DND-41 (cell line): ENCODE data around the gene KLK4.

Experiments
- ATAC-seq: fragments of 200-7000 bp; cut with Tn5 transposase; 3 replicates; pipeline ENCODE4 v1.9.1; 2021; ENCODE audit warnings: low read depth; ENCODE audit not compliant: insufficient read depth
- DNase-seq: peaks from one replicate; pipeline ENCODE4 v3.0.0-alpha.2; 2020
- H2AFZ ChIP-seq: 2 replicates; pipeline ENCODE4 v1.6.0; 2012; ENCODE audit warnings: low read depth, low read length
- H3K27ac ChIP-seq: 2 replicates; pipeline ENCODE4 v1.5.1; 2012; ENCODE audit warnings: low read length, inconsistent platforms
- H3K27me3 ChIP-seq: fragments of 200-600 bp; sonication (generic); 2 replicates; pipeline ENCODE4 v1.6.0; 2012; ENCODE audit warnings: low read length, mild to moderate bottlenecking, inconsistent platforms; ENCODE audit not compliant: insufficient read depth, poor library complexity
- H3K36me3 ChIP-seq: 2 replicates; pipeline ENCODE4 v1.5.1; 2012; ENCODE audit warnings: low read length, inconsistent platforms; ENCODE audit not compliant: insufficient read depth
- H3K4me1 ChIP-seq: 2 replicates; pipeline ENCODE4 v1.5.1; 2012; ENCODE audit warnings: mild to moderate bottlenecking, low read length; ENCODE audit not compliant: insufficient read depth
- H3K4me2 ChIP-seq: 2 replicates; pipeline ENCODE4 v1.6.0; 2012; ENCODE audit warnings: mild to moderate bottlenecking, moderate library complexity, low read length, inconsistent platforms; ENCODE audit not compliant: insufficient read depth
- H3K4me3 ChIP-seq, 2 experiments: fragments of 200-600 bp in 1 of 2; shearing (Covaris generic) in 1 of 2; 2 replicates each; pipeline ENCODE4 v1.5.1; 2012 to 2016; ENCODE audit warnings: inconsistent platforms in 2 of 2, low read length in 2 of 2, mild to moderate bottlenecking in 2 of 2, low read depth in 1 of 2, moderate library complexity in 1 of 2
- H3K79me2 ChIP-seq: 2 replicates; pipeline ENCODE4 v1.6.0; 2012; ENCODE audit warnings: low read length, inconsistent platforms; ENCODE audit not compliant: insufficient read depth
- H3K9ac ChIP-seq: 2 replicates; pipeline ENCODE4 v1.6.0; 2012; ENCODE audit warnings: low read depth, mild to moderate bottlenecking, inconsistent platforms, low read length, moderate library complexity
- H3K9me3 ChIP-seq: 2 replicates; pipeline ENCODE4 v1.5.1; 2012; ENCODE audit warnings: low read length, moderate library complexity, mild to moderate bottlenecking, inconsistent platforms; ENCODE audit not compliant: insufficient read depth, severe bottlenecking
- H4K20me1 ChIP-seq: 2 replicates; pipeline ENCODE4 v1.6.0; 2012; ENCODE audit warnings: low read length; ENCODE audit not compliant: insufficient read depth
- EZH2 ChIP-seq: IDR thresholded peaks from 3 replicates; pipeline ENCODE4 v1.6.1; 2012; ENCODE audit warnings: borderline replicate concordance, low read depth, mild to moderate bottlenecking, moderate library complexity, low read length, inconsistent platforms; ENCODE audit not compliant: severe bottlenecking
- TF ChIP-seq, protein P1 (sequence below): IDR thresholded peaks from 2 replicates; pipeline ENCODE4 v1.5.1; 2012; ENCODE audit warnings: borderline replicate concordance, low read length, moderate library complexity, mild to moderate bottlenecking; ENCODE audit not compliant: poor library complexity, severe bottlenecking; ENCODE audit errors: extremely low read depth

Gene KLK4

DNA sequence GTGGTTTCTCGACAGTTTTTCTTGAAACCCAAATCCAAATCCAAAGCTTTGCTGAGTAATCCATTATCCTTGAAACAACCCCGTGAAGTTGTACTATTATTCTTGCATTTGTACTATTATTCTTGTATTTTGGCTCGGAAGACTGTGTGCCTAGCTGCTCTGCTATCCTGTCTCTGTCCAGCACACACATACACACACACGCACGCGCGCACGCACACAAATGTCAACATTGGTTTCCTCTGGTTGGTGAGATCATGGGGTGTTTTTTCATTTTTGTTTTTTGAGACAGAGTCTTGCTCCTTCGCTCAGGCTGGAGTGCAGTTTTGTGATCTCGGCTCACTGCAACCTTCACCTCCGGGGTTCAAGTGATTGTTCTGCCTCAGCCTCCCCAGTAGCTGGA is 14.9 kb upstream of the KLK4 start:
- ATAC-seq (no peak), DNase-seq (no peak)
- Histone ChIP-seq H2AFZ (no peak overlapping the region), H3K9ac (no peak overlapping the region), H3K4me1 (no peaks in the 10 kb centered on the region), H3K36me3 (no peaks in the 10 kb centered on the region), H3K4me3 (no peak overlapping the region), H4K20me1 (0 out of 2 replicates have a peak, but pooled peaks cover 3% of the 10 kb centered on the region), H3K27me3 (peaks cover 4% of the 10 kb centered on the region), H3K4me2 (no peak overlapping the region), H3K79me2 (no peaks in the 10 kb centered on the region), H3K9me3 (no peaks in the 10 kb centered on the region), H3K27ac (no peak overlapping the region)
- TF ChIP-seq, protein P1, sequence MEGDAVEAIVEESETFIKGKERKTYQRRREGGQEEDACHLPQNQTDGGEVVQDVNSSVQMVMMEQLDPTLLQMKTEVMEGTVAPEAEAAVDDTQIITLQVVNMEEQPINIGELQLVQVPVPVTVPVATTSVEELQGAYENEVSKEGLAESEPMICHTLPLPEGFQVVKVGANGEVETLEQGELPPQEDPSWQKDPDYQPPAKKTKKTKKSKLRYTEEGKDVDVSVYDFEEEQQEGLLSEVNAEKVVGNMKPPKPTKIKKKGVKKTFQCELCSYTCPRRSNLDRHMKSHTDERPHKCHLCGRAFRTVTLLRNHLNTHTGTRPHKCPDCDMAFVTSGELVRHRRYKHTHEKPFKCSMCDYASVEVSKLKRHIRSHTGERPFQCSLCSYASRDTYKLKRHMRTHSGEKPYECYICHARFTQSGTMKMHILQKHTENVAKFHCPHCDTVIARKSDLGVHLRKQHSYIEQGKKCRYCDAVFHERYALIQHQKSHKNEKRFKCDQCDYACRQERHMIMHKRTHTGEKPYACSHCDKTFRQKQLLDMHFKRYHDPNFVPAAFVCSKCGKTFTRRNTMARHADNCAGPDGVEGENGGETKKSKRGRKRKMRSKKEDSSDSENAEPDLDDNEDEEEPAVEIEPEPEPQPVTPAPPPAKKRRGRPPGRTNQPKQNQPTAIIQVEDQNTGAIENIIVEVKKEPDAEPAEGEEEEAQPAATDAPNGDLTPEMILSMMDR: no peak
- TF ChIP-seq EZH2: no peak

DNA sequence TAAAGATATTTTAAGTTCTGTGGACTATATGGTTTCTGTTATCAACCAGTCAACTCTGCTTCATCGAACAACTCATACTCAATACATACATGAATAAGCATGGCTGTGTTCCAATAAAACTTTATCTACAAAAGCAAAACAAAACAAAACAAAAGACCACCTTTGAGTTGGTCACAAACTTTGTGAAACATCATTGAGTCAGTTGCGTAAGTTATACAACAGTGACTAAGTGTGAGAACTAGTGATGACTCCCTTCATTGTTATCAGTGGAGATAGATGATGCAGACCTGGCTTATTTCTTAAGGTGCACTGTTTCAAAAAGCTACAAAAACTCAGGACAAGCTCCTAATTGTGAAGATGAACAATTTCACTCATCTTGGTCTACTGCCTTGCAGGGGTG is 14.5 kb upstream of the KLK4 start:
- ATAC-seq (no peak), DNase-seq (no peak)
- Histone ChIP-seq H3K4me1 (no peaks in the 10 kb centered on the region), H3K79me2 (no peaks in the 10 kb centered on the region), H3K27ac (no peak overlapping the region), H3K4me3 (no peak overlapping the region), H3K27me3 (peaks cover 4% of the 10 kb centered on the region), H3K9me3 (no peaks in the 10 kb centered on the region), H2AFZ (no peak overlapping the region), H3K4me2 (no peak overlapping the region), H3K9ac (no peak overlapping the region), H4K20me1 (0 out of 2 replicates have a peak, but pooled peaks cover 3% of the 10 kb centered on the region), H3K36me3 (no peaks in the 10 kb centered on the region)
- TF ChIP-seq EZH2: no peak
- TF ChIP-seq, protein P1: no peak

DNA sequence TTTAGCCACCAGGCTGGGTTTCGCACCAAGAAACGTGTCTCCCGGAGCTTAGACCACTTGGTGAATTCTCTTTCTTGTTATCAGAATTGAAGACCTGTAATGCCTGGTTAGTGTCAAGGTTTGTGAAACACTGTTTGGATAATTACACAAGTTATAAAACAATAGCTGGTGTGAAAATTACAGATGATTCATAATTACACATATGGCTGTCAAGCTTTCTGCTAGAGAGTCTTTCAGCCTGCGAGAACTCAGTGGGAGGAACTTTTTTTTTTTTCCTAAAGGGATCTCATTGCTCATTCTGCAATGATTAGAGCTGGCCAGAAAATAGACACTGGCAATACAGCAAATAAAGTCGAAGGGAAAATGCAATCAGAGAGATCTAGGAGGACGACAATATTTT is 13.4 kb upstream of the KLK4 start:
- Histone ChIP-seq H3K9me3 (no peaks in the 10 kb centered on the region), H3K27me3 (peaks cover 4% of the 10 kb centered on the region), H3K36me3 (no peaks in the 10 kb centered on the region), H3K4me2 (no peak overlapping the region), H2AFZ (no peak overlapping the region), H3K4me3 (no peak overlapping the region), H3K79me2 (no peaks in the 10 kb centered on the region), H3K9ac (no peak overlapping the region), H3K4me1 (no peaks in the 10 kb centered on the region), H3K27ac (no peak overlapping the region), H4K20me1 (0 out of 2 replicates have a peak, but pooled peaks cover 3% of the 10 kb centered on the region)
- TF ChIP-seq, protein P1: no peak
- TF ChIP-seq EZH2: no peak
- ATAC-seq (no peak), DNase-seq (no peak)

DNA sequence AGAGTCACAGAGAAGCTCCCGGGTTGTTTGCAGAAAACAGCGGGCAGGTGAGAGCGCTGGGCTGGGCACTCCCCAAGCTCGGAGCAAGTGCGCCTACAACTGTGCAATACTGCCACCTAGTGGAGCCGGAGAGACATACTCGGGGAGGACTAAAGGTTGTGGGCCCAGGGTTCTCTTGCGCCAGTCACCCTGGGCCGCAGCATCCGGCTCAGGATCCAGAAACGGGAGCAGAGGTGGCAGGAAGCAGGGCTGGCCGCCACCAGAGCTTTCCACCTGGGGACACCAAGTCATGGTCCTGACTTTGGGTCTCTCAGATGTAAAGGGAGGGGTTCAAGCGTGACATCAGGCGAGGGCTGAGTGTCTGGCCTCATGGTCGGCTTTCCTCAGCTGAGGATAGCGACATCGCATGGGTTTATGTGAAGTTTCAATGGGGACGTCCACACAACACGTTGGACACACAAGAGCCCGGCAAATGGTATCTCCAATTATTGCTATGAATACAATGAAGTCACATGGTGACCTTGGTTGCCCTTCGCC is 11.2 kb upstream of the KLK4 start:
- 0 out of 2 replicates have a peak, but pooled peaks cover 3% of the 10 kb centered on the region for H4K20me1 ChIP-seq
- ATAC-seq (peak; percentile 100), DNase-seq (peak; percentile 73)
- H3K9me3 ChIP-seq: no peaks in the 10 kb centered on the region
- no peak overlapping the region for H3K4me3 ChIP-seq
- no peak for TF ChIP-seq EZH2
- TF ChIP-seq, protein P1: peak; percentile 91
- H3K4me2 ChIP-seq: no peak overlapping the region
- H2AFZ ChIP-seq: no peak overlapping the region
- H3K4me1 ChIP-seq: no peaks in the 10 kb centered on the region
- no peaks in the 10 kb centered on the region for H3K36me3 ChIP-seq
- no peaks in the 10 kb centered on the region for H3K79me2 ChIP-seq
- H3K27ac ChIP-seq: no peak overlapping the region
- H3K27me3 ChIP-seq: peaks cover 4% of the 10 kb centered on the region
- H3K9ac ChIP-seq: no peak overlapping the region
